Natural killer cell treated with Interleukin-12 subunit alpha and Interleukin-12 subunit beta and Interleukin-15 and Interleukin-18, amount 100 ng/mL, for 72 hours (primary cell): ENCODE data around the gene COX19. TPM values are rescaled to one million over a fixed set of nuclear protein-coding genes. Genes with fewer than 3 reads are reported as not detected.

Source experiments
- total RNA-seq, 2 donors: library from RNA; stranded (reverse); gene quantifications; one replicate each; pipeline ENCODE4 v1.2.3, GENCODE V29; 2022

COX19 gene
- total RNA-seq, 2 donors from 2014 or later: 17.2 to 19.9 TPM

Other genes starting within 250 kb of the COX19 start
- 10 to 100 TPM; 19.5 to 53.4 TPM for gene DNAAF5, start 248.8 kb downstream of the COX19 start, total RNA-seq
- 10 to 100 TPM in 1 of 2 donors, 1 to 10 TPM in 1; 9.8 to 31.9 TPM for gene PRKAR1B, start 248.3 kb downstream of the COX19 start, total RNA-seq
- 10 to 100 TPM; 34.3 to 50.4 TPM for gene SUN1, start 143.1 kb downstream of the COX19 start, total RNA-seq
- gene GET4, start 99.0 kb downstream of the COX19 start, total RNA-seq: 10 to 100 TPM; 42.8 to 44.5 TPM
- 100 to 1,000 TPM in 1 of 2 donors, 10 to 100 TPM in 1; 70.6 to 161 TPM for gene ADAP1, start 20.9 kb downstream of the COX19 start, total RNA-seq
- not detected for gene CYP2W1, start 7.6 kb upstream of the COX19 start, total RNA-seq
- gene GPR146, start 69.0 kb upstream of the COX19 start, total RNA-seq: 1 to 10 TPM in 1 of 2 donors, under 1 TPM in 1; 0.89 to 8.1 TPM
- not detected for gene GPER1, start 112.6 kb upstream of the COX19 start, total RNA-seq
- 10 to 100 TPM; 34.7 to 41.2 TPM for gene ZFAND2A, start 184.6 kb upstream of the COX19 start, total RNA-seq